Stimulated activated CD8-positive, alpha-beta memory T cell treated with anti-CD3 and anti-CD28 coated beads, Interleukin-4, amount 100 ng/mL, for 24 hours (primary cell): ENCODE data around the gene LIMCH1.

Experiments used
- DNase-seq: peaks from one replicate; pipeline ENCODE4 v3.0.0-alpha.2; 2020; ENCODE audit warnings: low read depth

Gene LIMCH1

GRCh38 chr4:41571422-41571821 lies 33.5 kb downstream of the LIMCH1 start:
- no peak for DNase-seq

- no peak for DNase-seq
Measured at GRCh38 chr4:41572516-41572915, 34.6 kb downstream of the LIMCH1 start.

GRCh38 chr4:41572956-41573355 lies 35.0 kb downstream of the LIMCH1 start:
- DNase-seq, result no peak

- DNase-seq, result no peak
Measured at GRCh38 chr4:41573502-41574001, 35.6 kb downstream of the LIMCH1 start.

- no peak for DNase-seq
Measured at GRCh38 chr4:41575207-41575606, 37.2 kb downstream of the LIMCH1 start.

GRCh38 chr4:41575665-41576064 lies 37.7 kb downstream of the LIMCH1 start:
- no peak for DNase-seq

GRCh38 chr4:41579043-41579442 lies 41.1 kb downstream of the LIMCH1 start:
- no peak for DNase-seq

GRCh38 chr4:41579526-41579925 lies 41.6 kb downstream of the LIMCH1 start:
- no peak for DNase-seq

- DNase-seq, result no peak
Measured at GRCh38 chr4:41580007-41580406, 42.0 kb downstream of the LIMCH1 start.

- no peak for DNase-seq
Measured at GRCh38 chr4:41586675-41587225, 48.8 kb downstream of the LIMCH1 start.

- DNase-seq, result no peak
Measured at GRCh38 chr4:41587286-41587685, 49.3 kb downstream of the LIMCH1 start.

- no peak for DNase-seq
Measured at GRCh38 chr4:41590591-41590990, 52.6 kb downstream of the LIMCH1 start.

- no peak for DNase-seq
Measured at GRCh38 chr4:41594432-41594831, 56.5 kb downstream of the LIMCH1 start.

GRCh38 chr4:41597494-41597893 lies 59.5 kb downstream of the LIMCH1 start:
- DNase-seq, result no peak

GRCh38 chr4:41598580-41598979 lies 60.6 kb downstream of the LIMCH1 start:
- no peak for DNase-seq

- DNase-seq, result no peak
Measured at GRCh38 chr4:41599192-41599786, 61.3 kb downstream of the LIMCH1 start.

- DNase-seq, result no peak
Measured at GRCh38 chr4:41600243-41600912, 62.4 kb downstream of the LIMCH1 start.

GRCh38 chr4:41601025-41601424 lies 63.1 kb downstream of the LIMCH1 start:
- no peak for DNase-seq

GRCh38 chr4:41602113-41602512 lies 64.2 kb downstream of the LIMCH1 start:
- DNase-seq, result no peak

GRCh38 chr4:41602886-41603498 lies 65.0 kb downstream of the LIMCH1 start:
- no peak for DNase-seq

GRCh38 chr4:41609851-41610250 lies 71.9 kb downstream of the LIMCH1 start:
- DNase-seq, result no peak

GRCh38 chr4:41610474-41610873 lies 72.5 kb downstream of the LIMCH1 start:
- no peak for DNase-seq
